KMS-11 (cell line): ENCODE measurements around the gene GLB1L2.

Source experiments
- H2AFZ ChIP-seq: fragments of 200-600 bp; sonication (generic); 2 replicates; pipeline ENCODE4 v1.6.1; 2016; ENCODE audit warnings: antibody characterized with exemption, mixed run types, low read depth
- H3K27ac ChIP-seq: fragments of 200-600 bp; sonication (generic); 2 replicates; pipeline ENCODE4 v1.6.1; 2016; ENCODE audit warnings: mild to moderate bottlenecking, mixed run types
- H3K27me3 ChIP-seq: fragments of 200-600 bp; sonication (generic); 2 replicates; pipeline ENCODE4 v1.6.1; 2017; ENCODE audit warnings: mild to moderate bottlenecking, low read depth, mixed run types, moderate library complexity; ENCODE audit not compliant: insufficient read depth
- H3K36me3 ChIP-seq: fragments of 200-600 bp; sonication (generic); 2 replicates; pipeline ENCODE4 v1.6.1; 2017; ENCODE audit warnings: mild to moderate bottlenecking, mixed run types; ENCODE audit not compliant: insufficient read depth
- H3K4me1 ChIP-seq: fragments of 200-600 bp; sonication (generic); 2 replicates; pipeline ENCODE4 v1.6.1; 2016; ENCODE audit warnings: mild to moderate bottlenecking, low read depth, mixed run types; ENCODE audit not compliant: poor library complexity, severe bottlenecking
- H3K4me2 ChIP-seq: fragments of 200-600 bp; sonication (generic); 2 replicates; pipeline ENCODE4 v1.7.0; 2016; ENCODE audit warnings: mild to moderate bottlenecking, mixed run types
- H3K4me3 ChIP-seq: fragments of 200-600 bp; sonication (generic); IDR thresholded peaks from 2 replicates; pipeline ENCODE4 v1.6.1; 2017; ENCODE audit warnings: low read depth, low read length, mixed read lengths; ENCODE audit not compliant: insufficient read depth
- H3K79me2 ChIP-seq: fragments of 200-600 bp; sonication (generic); 2 replicates; pipeline ENCODE4 v1.6.1; 2016; ENCODE audit warnings: low read depth, mixed run types; ENCODE audit not compliant: insufficient read depth
- H3K9ac ChIP-seq: fragments of 200-600 bp; sonication (generic); 2 replicates; pipeline ENCODE4 v1.6.1; 2016; ENCODE audit warnings: mild to moderate bottlenecking, mixed run types
- H4K20me1 ChIP-seq: fragments of 200-600 bp; sonication (generic); 2 replicates; pipeline ENCODE4 v1.6.1; 2016; ENCODE audit warnings: mild to moderate bottlenecking, mixed run types; ENCODE audit not compliant: insufficient read depth
- CTCF ChIP-seq: fragments of 200-600 bp; sonication (generic); conservative IDR thresholded peaks from 2 replicates; pipeline ENCODE4 v1.6.1; 2017; ENCODE audit warnings: low read depth, mild to moderate bottlenecking, antibody characterized with exemption, low read length, moderate library complexity, mixed read lengths

GLB1L2 gene

GRCh38 chr11:134379241-134379640 lies 47.5 kb downstream of the GLB1L2 start:
- Histone ChIP-seq H2AFZ (no peak overlapping the region), H3K79me2 (no peaks in the 10 kb centered on the region), H3K4me3 (no peak overlapping the region), H3K9ac (no peak overlapping the region), H3K27me3 (no peaks in the 10 kb centered on the region), H3K36me3 (no peaks in the 10 kb centered on the region), H3K4me2 (no peak overlapping the region), H4K20me1 (no peaks in the 10 kb centered on the region), H3K27ac (no peak overlapping the region), H3K4me1 (no peaks in the 10 kb centered on the region)
- no peak for TF ChIP-seq CTCF

GRCh38 chr11:134380229-134380628 lies 48.4 kb downstream of the GLB1L2 start:
- Histone ChIP-seq H3K79me2 (no peaks in the 10 kb centered on the region), H4K20me1 (no peaks in the 10 kb centered on the region), H3K9ac (no peak overlapping the region), H3K4me1 (no peaks in the 10 kb centered on the region), H2AFZ (no peak overlapping the region), H3K4me3 (no peak overlapping the region), H3K36me3 (no peaks in the 10 kb centered on the region), H3K27ac (no peak overlapping the region), H3K4me2 (no peak overlapping the region), H3K27me3 (no peaks in the 10 kb centered on the region)
- TF ChIP-seq CTCF: no peak

- Histone ChIP-seq H4K20me1 (no peaks in the 10 kb centered on the region), H3K4me3 (no peak overlapping the region), H3K9ac (no peak overlapping the region), H3K27ac (no peak overlapping the region), H3K4me1 (no peaks in the 10 kb centered on the region), H3K79me2 (no peaks in the 10 kb centered on the region), H3K27me3 (no peaks in the 10 kb centered on the region), H3K36me3 (no peaks in the 10 kb centered on the region), H2AFZ (no peak overlapping the region), H3K4me2 (no peak overlapping the region)
- no peak for TF ChIP-seq CTCF
Measured at GRCh38 chr11:134380785-134381184, 49.0 kb downstream of the GLB1L2 start.

GRCh38 chr11:134382257-134382656 lies 50.5 kb downstream of the GLB1L2 start:
- no peak overlapping the region for H3K27ac ChIP-seq
- no peak overlapping the region for H3K9ac ChIP-seq
- H3K4me1 ChIP-seq: no peaks in the 10 kb centered on the region
- H4K20me1 ChIP-seq: no peaks in the 10 kb centered on the region
- no peak overlapping the region for H3K4me3 ChIP-seq
- H3K4me2 ChIP-seq: no peak overlapping the region
- H3K36me3 ChIP-seq: no peaks in the 10 kb centered on the region
- no peak for TF ChIP-seq CTCF
- H3K79me2 ChIP-seq: no peaks in the 10 kb centered on the region
- no peaks in the 10 kb centered on the region for H3K27me3 ChIP-seq
- H2AFZ ChIP-seq: no peak overlapping the region
